Jurkat, Clone E6-1 (cell line): ENCODE data around the gene PRKCB.

Experiments used
- DNase-seq: peaks from one replicate; pipeline ENCODE4 v3.0.0-alpha.2; 2011; ENCODE audit warnings: low read depth, low spot score
- H3K4me3 ChIP-seq: 2 replicates; pipeline ENCODE4 v1.5.1; 2011; ENCODE audit warnings: mild to moderate bottlenecking, low read length, control low read depth, moderate library complexity

The PRKCB gene

GRCh38 chr16:23981429-23982399 lies 145.9 kb downstream of the PRKCB start:
- no peak for DNase-seq
- no peak overlapping the region for H3K4me3 ChIP-seq

- no peak overlapping the region for H3K4me3 ChIP-seq
- DNase-seq, result no peak
These were observed 150.7 kb downstream of the PRKCB start for GRCh38 chr16:23986455-23986854.

- DNase-seq, result no peak
These were observed 151.7 kb downstream of the PRKCB start for GRCh38 chr16:23987443-23987842.

GRCh38 chr16:23990507-23990906 lies 154.7 kb downstream of the PRKCB start:
- DNase-seq, result no peak
- no peak overlapping the region for H3K4me3 ChIP-seq

More at GRCh38 chr16:23987443-23987842, 151.7 kb downstream of the PRKCB start:
- H3K4me3 ChIP-seq, result no peak overlapping the region

- no peak for DNase-seq
These were observed 155.3 kb downstream of the PRKCB start for GRCh38 chr16:23991066-23991465.

GRCh38 chr16:23994615-23995014 lies 158.8 kb downstream of the PRKCB start:
- H3K4me3 ChIP-seq, result no peak overlapping the region
- no peak for DNase-seq

More at GRCh38 chr16:23991066-23991465, 155.3 kb downstream of the PRKCB start:
- H3K4me3 ChIP-seq, result no peak overlapping the region

- DNase-seq, result no peak
- H3K4me3 ChIP-seq, result no peak overlapping the region
These were observed 160.6 kb downstream of the PRKCB start for GRCh38 chr16:23996258-23996955.

- no peak for DNase-seq
- no peak overlapping the region for H3K4me3 ChIP-seq
These were observed 163.0 kb downstream of the PRKCB start for GRCh38 chr16:23998771-23999170.

- no peak overlapping the region for H3K4me3 ChIP-seq
- DNase-seq, result no peak
These were observed 163.9 kb downstream of the PRKCB start for GRCh38 chr16:23999663-24000062.

GRCh38 chr16:24001710-24002109 lies 165.9 kb downstream of the PRKCB start:
- no peak overlapping the region for H3K4me3 ChIP-seq
- no peak for DNase-seq

- H3K4me3 ChIP-seq, result no peak overlapping the region
- DNase-seq, result no peak
These were observed 166.8 kb downstream of the PRKCB start for GRCh38 chr16:24002619-24003018.

GRCh38 chr16:24005577-24005976 lies 169.8 kb downstream of the PRKCB start:
- peak; percentile 59 for DNase-seq

GRCh38 chr16:24007391-24007790 lies 171.6 kb downstream of the PRKCB start:
- no peak overlapping the region for H3K4me3 ChIP-seq
- no peak for DNase-seq

More at GRCh38 chr16:24005577-24005976, 169.8 kb downstream of the PRKCB start:
- no peak overlapping the region for H3K4me3 ChIP-seq

GRCh38 chr16:24007934-24008333 lies 172.2 kb downstream of the PRKCB start:
- DNase-seq, result no peak
- H3K4me3 ChIP-seq, result no peak overlapping the region

- DNase-seq, result no peak
- no peak overlapping the region for H3K4me3 ChIP-seq
These were observed 173.3 kb downstream of the PRKCB start for GRCh38 chr16:24009098-24009497.

- no peak overlapping the region for H3K4me3 ChIP-seq
- no peak for DNase-seq
These were observed 174.2 kb downstream of the PRKCB start for GRCh38 chr16:24009955-24010354.

GRCh38 chr16:24010440-24011089 lies 174.8 kb downstream of the PRKCB start:
- peak; percentile 84 for DNase-seq

GRCh38 chr16:24011237-24011636 lies 175.5 kb downstream of the PRKCB start:
- DNase-seq, result no peak
- no peak overlapping the region for H3K4me3 ChIP-seq

More at GRCh38 chr16:24010440-24011089, 174.8 kb downstream of the PRKCB start:
- H3K4me3 ChIP-seq, result no peak overlapping the region

GRCh38 chr16:24013054-24013636 lies 177.4 kb downstream of the PRKCB start:
- no peak overlapping the region for H3K4me3 ChIP-seq

More at GRCh38 chr16:24013054-24013636, 177.4 kb downstream of the PRKCB start:
- no peak for DNase-seq
